ENCODE results near the gene NCOA1.

DNA sequence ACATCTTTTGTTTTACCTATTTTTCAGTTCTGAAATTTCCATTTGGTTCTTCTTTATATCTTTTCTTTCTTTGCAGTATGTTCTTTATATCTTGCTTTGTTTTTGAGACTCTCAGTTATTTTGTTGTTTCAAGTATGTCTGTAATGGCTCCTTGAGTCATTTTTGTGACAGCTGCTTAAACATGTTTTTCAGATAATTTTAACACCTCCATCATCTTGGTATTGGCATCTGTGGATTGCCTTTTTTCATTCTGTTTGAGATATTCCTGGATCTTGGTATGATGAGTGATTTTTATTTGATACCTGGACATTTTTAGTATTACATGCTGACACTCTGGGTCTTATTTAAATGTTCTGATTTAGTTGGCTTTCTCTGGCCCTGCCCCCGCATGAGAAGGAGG, 89.5 kb downstream of the NCOA1 start:
- no peak for TF ChIP-seq POLR2A (IDR thresholded peaks at IDR 0.05)
- TF ChIP-seq, protein P1, sequence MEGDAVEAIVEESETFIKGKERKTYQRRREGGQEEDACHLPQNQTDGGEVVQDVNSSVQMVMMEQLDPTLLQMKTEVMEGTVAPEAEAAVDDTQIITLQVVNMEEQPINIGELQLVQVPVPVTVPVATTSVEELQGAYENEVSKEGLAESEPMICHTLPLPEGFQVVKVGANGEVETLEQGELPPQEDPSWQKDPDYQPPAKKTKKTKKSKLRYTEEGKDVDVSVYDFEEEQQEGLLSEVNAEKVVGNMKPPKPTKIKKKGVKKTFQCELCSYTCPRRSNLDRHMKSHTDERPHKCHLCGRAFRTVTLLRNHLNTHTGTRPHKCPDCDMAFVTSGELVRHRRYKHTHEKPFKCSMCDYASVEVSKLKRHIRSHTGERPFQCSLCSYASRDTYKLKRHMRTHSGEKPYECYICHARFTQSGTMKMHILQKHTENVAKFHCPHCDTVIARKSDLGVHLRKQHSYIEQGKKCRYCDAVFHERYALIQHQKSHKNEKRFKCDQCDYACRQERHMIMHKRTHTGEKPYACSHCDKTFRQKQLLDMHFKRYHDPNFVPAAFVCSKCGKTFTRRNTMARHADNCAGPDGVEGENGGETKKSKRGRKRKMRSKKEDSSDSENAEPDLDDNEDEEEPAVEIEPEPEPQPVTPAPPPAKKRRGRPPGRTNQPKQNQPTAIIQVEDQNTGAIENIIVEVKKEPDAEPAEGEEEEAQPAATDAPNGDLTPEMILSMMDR (IDR thresholded peaks at IDR 0.05): no peak

Data from vagina (tissue), 2 donors.